IPS-20b (cell line): ENCODE measurements around the gene HHATL.

ENCODE experiments used
- H3K27ac ChIP-seq: one replicate; pipeline ENCODE4 v1.5.1; 2013; ENCODE audit warnings: low read length
- H3K27me3 ChIP-seq: 2 replicates; pipeline ENCODE4 v1.6.1; 2013; ENCODE audit warnings: mild to moderate bottlenecking, low read length, inconsistent platforms; ENCODE audit not compliant: insufficient read depth
- H3K36me3 ChIP-seq: 2 replicates; pipeline ENCODE4 v1.6.1; 2013; ENCODE audit warnings: low read depth, mild to moderate bottlenecking, inconsistent platforms, low read length, moderate library complexity; ENCODE audit not compliant: insufficient read depth
- H3K4me1 ChIP-seq: 2 replicates; pipeline ENCODE4 v1.6.1; 2013; ENCODE audit warnings: mild to moderate bottlenecking, control low read depth, inconsistent platforms, low read length, moderate library complexity; ENCODE audit not compliant: insufficient read depth
- H3K4me3 ChIP-seq: 2 replicates; pipeline ENCODE4 v1.5.1; 2013; ENCODE audit warnings: mild to moderate bottlenecking, low read length, inconsistent platforms
- H3K9ac ChIP-seq: 2 replicates; pipeline ENCODE4 v1.6.1; 2013; ENCODE audit warnings: low read depth, mild to moderate bottlenecking, inconsistent platforms, low read length, moderate library complexity
- H3K9me3 ChIP-seq: 2 replicates; pipeline ENCODE4 v1.6.1; 2013; ENCODE audit warnings: mild to moderate bottlenecking, low read depth, low read length, inconsistent platforms; ENCODE audit not compliant: insufficient read depth

HHATL gene

DNA sequence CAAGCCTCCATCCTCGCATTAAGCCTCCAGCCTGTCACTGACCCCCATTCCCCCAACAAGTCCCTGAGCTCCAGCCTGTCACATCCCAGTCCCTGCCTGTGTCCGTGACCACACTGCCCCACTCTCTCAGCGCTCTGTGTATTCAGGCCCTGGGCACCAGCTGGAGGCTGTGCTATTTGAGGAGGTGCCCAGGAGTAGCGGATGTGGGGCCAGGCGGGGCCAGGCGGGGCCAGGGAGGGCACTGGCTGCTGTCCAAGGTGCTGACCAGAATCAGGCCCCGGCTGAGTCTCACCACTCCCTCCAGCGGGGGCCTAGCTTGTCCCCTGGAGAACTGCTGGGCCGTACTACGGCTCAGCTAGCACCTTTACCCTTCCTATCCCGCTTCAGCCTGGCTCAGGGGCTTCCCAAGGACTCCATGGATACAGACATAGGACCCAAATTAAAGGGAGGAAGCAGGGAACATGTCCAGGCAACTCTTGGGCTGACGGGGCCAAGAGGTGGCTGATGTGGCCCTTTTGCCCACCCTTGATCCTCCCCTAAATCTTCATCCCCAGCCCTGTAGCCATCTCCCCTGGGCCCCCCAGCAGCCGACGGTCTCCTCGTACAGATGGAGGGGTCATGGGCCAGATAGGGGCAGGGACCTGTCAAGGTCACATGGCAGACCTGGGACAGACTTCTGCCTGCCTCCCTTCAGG is 1.1 kb downstream of the HHATL start:
- Histone ChIP-seq H3K4me1 (no peaks in the 10 kb centered on the region), H3K9me3 (no peaks in the 10 kb centered on the region), H3K4me3 (no peak overlapping the region), H3K36me3 (no peaks in the 10 kb centered on the region), H3K27me3 (no peaks in the 10 kb centered on the region), H3K9ac (no peak overlapping the region), H3K27ac (no peak overlapping the region)

DNA sequence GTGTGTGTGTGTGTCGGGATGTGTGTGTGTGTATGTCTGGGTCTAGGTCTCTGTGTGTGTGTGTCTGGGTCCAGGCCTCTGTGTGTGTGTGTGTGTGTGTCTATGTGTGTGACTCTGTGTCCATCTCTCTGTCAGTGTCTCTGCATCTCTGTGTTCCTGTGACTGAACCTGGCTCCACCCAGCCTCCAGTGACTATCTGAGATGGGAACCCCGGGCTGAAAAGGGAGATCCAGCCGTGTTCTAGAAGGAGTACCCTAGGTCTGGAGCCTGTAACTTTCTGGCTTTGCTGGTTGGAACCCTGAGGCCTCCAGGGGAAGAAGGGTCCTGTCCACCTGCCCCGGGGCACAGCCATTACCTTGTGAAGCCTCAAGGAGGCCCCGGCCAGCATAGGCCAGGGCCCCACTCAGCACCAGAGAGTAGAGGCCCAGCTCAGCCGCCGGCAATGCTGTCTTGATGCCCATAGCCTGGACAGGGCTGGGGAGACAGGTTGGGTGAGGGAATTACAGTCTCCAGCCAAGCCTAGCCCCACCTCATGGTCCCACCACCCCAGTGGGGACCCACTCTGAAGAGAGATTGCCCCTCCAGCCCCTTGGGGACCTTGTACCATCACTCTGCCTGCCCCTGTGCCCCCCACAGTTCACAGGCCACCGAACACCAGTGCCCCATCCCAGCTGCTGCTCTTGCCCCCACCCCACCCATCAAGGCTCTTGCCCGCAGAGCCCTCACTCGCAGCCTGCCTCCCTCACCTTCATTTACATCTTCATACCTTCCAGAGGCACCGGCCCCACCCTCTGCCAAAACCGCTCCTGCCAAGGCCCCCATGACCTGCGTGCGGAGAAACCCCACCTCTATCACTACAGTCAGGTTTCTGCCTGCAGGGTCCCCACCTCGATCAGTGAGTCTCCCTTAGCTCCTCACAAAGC is 2.0 kb downstream of the HHATL start:
- Histone ChIP-seq H3K36me3 (no peaks in the 10 kb centered on the region), H3K27ac (no peak overlapping the region), H3K27me3 (no peaks in the 10 kb centered on the region), H3K4me3 (no peak overlapping the region), H3K4me1 (no peaks in the 10 kb centered on the region), H3K9ac (no peak overlapping the region), H3K9me3 (no peaks in the 10 kb centered on the region)

DNA sequence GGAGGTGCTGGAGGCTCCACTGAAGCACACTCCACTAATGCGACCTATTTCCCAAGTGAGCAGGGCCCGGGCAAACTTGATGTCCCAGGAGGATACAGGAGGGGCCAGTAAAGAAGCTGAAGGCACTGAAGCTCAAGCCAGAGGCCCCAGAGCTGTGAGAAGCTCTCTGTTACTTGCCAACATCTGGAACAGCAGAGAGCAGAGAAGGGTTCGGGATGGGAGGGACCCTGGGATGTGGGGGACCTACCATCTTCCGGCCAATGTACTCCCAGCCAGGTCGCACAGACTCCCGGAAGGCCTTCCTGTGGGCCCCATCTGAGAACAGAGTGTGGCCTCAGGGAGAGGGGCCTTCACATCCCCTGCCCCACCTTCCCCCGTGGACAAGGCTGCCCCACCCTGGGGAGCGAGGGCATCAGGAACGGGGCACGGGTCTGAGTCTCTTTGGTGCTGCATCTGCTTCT is 3.1 kb downstream of the HHATL start:
- Histone ChIP-seq H3K27me3 (no peaks in the 10 kb centered on the region), H3K4me3 (no peak overlapping the region), H3K9me3 (no peaks in the 10 kb centered on the region), H3K9ac (no peak overlapping the region), H3K27ac (no peak overlapping the region), H3K36me3 (no peaks in the 10 kb centered on the region), H3K4me1 (no peaks in the 10 kb centered on the region)

DNA sequence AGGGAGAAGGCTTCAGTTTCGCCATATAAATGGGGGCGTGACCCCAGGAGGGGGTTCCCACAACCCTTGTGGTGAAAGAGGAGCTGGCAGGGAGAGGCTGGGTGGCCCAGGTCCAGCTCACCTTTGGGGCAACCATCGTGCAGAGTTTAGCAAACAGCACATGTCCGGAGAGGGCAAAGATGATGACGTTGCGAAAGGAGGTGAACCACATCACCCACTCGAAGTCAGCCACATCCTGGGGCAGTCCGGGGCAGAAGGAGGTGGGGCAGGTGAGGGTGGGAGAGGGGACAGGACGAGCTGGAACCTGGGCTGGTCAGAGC is 3.7 kb downstream of the HHATL start:
- Histone ChIP-seq H3K27me3 (no peaks in the 10 kb centered on the region), H3K27ac (no peak overlapping the region), H3K9ac (no peak overlapping the region), H3K4me3 (no peak overlapping the region), H3K36me3 (no peaks in the 10 kb centered on the region), H3K4me1 (no peaks in the 10 kb centered on the region), H3K9me3 (no peaks in the 10 kb centered on the region)

DNA sequence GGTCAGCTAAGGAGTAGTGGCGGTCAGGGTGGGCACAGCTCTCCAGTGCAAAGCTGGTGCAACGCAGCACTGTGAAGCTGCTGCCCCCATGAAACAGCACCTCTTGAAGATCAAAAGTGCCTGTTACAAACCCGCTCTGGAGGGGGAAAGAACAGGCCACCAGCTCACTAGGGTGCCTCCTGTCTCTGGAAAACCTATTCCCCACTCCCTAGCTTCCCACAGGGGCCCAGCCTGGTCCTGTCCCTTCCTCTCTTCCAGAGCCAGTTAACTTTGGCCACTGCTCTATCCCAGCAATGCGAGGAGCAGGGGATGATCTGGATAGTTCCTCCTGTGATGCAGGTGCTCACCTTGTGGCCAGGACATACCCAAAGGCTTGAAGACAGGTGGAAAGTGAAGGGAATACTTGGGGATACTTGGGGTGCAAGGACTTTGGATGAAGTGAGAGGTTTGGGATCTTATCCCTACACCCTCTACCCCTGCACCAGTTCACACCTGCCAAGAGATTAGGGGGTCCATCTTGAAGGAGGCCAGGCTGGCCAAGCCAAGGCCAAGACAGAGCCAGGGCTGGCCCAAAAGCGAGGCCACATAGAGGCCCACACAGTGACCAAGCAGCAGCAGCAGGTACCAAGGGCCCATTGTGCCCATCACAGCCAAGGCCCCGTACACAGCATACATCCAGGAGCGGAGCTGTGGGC is 4.2 kb downstream of the HHATL start:
- H3K4me1 ChIP-seq: no peaks in the 10 kb centered on the region
- H3K4me3 ChIP-seq: no peak overlapping the region
- no peak overlapping the region for H3K9ac ChIP-seq
- no peak overlapping the region for H3K27ac ChIP-seq
- H3K9me3 ChIP-seq: no peaks in the 10 kb centered on the region
- H3K36me3 ChIP-seq: no peaks in the 10 kb centered on the region
- H3K27me3 ChIP-seq: no peaks in the 10 kb centered on the region

DNA sequence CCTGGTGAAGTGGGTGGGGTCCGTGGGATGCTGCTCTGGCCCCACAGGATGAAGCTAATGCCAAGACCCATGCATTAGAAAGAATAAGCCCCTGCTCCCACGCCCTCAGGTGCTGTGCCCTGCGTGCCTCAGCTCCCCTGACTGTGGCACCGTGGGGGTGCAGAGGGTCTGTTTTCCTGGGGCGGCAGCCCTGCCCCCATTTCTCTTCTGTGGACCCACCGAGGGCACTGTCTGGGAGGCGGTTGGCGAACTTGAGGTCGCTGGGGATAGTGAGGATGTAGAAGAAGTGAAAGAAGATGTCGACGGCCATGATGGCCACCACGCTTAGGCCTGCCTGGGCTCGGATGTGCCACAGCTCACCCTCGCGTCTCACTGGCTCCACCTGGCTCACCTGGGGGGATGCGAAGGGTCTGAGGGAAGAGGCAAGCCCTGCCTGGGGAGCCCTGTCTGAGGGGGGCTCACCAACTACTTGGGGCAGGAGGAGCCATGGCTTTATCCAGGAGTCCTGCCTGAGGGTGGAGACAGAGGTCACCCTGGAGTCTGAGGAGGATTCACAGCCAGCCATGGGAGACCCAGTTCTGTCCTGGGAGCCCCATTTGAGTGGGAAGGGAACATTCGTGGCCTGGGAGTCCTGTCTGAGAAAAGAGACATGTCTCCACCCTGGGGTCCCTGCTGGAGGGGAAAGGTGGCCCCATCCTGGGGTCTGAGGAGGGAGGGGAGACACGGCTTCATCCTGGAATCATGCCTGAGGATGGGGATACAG is 5.1 kb downstream of the HHATL start:
- Histone ChIP-seq H3K36me3 (no peaks in the 10 kb centered on the region), H3K27ac (no peak overlapping the region), H3K9ac (no peak overlapping the region), H3K9me3 (no peaks in the 10 kb centered on the region), H3K4me1 (no peaks in the 10 kb centered on the region), H3K27me3 (no peaks in the 10 kb centered on the region), H3K4me3 (no peak overlapping the region)

DNA sequence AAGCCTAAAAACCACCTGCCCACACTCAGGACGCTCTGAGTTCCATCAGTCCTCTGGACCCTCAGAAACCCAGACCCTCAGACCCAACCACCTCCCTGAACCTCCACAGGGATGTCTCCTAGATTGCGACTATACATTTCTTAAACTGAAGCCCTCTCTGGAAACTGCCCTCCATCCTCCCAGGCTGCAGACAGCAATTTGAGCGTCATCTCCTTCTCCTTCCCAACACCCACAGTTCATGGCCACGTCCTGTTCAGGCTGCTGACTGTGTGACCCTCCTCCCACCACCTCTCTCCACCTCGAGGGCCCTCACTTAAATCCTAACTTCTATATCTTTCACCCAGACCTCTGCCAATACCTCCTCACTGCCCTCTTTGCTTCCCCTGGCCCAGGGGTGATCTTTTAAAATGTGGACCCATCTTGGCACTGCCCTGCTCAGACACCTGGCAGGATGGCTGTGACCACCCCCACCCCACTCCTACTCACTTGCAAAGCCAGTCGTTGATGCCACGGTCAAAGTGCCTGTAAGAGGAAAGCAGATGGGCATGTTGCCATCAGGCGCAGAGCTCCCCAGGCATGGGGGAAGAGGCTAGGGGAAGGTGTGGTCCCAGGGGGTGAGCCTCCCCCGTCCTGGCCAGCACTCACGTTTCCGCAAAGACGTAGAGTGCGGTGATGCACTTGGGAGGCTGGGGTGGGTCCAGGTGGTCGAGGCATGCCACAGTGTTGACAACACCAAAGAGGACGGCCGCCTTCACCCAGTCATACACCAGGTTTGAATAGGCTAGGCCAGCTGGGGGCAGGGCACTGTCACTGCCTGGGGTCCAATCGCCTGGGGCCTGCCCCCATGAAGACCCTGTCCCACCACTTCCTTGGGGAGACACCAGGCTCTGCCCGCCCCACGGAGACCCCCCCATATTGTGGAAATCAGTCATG is 6.0 kb downstream of the HHATL start:
- Histone ChIP-seq H3K27me3 (no peaks in the 10 kb centered on the region), H3K27ac (no peak overlapping the region), H3K9ac (no peak overlapping the region), H3K4me1 (no peaks in the 10 kb centered on the region), H3K9me3 (no peaks in the 10 kb centered on the region), H3K36me3 (no peaks in the 10 kb centered on the region), H3K4me3 (no peak overlapping the region)

DNA sequence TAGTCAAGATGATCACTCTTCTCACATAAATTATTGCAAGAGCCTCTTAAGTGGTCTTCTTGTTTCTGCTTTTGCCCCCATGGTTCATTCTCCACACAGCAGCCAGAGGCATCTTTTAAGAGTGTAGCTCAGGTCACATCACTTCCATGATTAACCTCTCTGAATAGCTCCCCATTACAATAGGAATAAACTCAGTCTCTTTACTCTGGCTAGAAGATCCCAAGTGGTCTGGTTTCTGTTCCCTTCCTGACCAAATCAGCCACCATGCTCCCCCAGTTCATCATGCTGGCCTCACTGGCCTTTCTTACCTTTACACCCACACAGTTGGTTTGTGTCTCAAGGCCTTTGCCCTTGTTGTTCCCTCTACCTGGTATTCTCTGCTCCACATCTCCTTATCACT is 8.2 kb downstream of the HHATL start:
- Histone ChIP-seq H3K9me3 (no peaks in the 10 kb centered on the region), H3K27me3 (no peaks in the 10 kb centered on the region), H3K9ac (no peak overlapping the region), H3K27ac (no peak overlapping the region), H3K4me3 (no peak overlapping the region), H3K4me1 (peaks cover 8% of the 10 kb centered on the region; the same call in 1 of the 2 replicates), H3K36me3 (no peaks in the 10 kb centered on the region)

DNA sequence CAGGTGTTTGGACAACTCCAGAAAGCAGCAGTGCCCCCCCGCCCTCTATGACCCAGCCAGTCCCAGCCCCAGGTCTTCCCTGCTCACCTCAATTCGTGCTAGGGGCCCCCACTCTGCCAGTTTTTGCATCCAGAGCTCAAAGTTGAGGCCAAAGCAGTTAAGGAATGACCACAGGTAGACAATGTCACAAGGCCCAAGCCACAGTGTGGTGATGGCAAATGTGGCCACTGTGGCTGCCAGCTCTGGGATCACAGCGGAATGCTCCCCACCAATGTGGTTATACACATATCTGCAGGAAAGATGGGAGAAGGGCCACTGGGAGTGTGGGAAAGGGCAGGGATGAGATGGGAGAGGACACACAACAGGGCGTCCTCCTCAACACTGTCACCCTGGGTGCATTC is 9.1 kb downstream of the HHATL start:
- no peaks in the 10 kb centered on the region for H3K9me3 ChIP-seq
- no peak overlapping the region for H3K27ac ChIP-seq
- no peak overlapping the region for H3K9ac ChIP-seq
- no peak overlapping the region for H3K4me3 ChIP-seq
- H3K27me3 ChIP-seq: no peaks in the 10 kb centered on the region
- H3K4me1 ChIP-seq: peaks cover 11% of the 10 kb centered on the region; the same call in 1 of the 2 replicates
- H3K36me3 ChIP-seq: no peaks in the 10 kb centered on the region

DNA sequence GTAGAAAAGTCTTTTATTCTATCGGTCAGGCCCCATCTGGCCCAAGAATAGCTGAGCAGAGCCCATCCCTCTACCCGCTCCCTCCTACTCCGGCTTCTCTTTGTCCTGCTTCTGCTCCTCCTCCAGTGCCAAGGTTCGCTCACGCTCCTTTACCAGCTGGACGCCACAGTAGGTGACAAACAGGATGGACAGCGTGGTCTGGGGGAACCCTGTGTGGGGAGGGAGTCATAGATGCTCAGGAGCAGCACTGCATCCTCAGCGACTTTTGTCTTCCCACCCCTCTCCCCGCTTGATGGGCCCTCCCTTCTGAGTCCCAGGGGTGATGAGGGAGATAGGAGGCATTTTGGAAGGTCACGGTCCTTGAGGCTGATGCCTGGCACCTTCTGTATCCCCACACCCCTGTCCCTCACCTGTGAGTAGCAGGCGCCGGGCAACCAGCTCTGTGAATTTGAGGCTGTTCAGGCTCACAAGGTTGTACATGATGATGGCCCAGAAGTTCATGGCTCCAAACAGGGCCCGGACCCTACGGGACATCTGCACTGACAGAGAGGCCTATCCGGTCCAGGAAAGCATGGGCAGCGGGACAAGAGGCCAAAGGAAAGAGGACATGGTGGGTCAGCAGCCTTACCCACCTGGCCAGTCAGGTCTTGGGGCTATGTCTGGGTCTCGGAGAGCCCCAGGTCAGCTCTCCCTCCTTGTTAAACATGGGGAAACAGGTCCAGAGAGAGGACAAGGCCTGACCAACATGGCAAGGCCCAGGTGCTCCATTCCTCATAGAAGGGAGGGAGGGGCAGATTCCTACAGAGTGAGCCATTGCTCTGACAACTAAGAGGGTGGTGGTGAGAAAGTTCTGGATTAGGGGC is 9.7 kb downstream of the HHATL start:
- Histone ChIP-seq H3K9ac (no peak overlapping the region), H3K27ac (no peak overlapping the region), H3K9me3 (no peaks in the 10 kb centered on the region), H3K4me3 (no peak overlapping the region), H3K27me3 (no peaks in the 10 kb centered on the region), H3K36me3 (no peaks in the 10 kb centered on the region), H3K4me1 (peaks cover 11% of the 10 kb centered on the region; the same call in 1 of the 2 replicates)
